AG04450 (cell line): ENCODE measurements around the gene NPHP4. TPM values are rescaled to one million over a fixed set of nuclear protein-coding genes. Genes with fewer than 3 reads are reported as not detected.

Source experiments
- CTCF ChIA-PET: fragments of 300-600, 350-600 bp; formaldehyde crosslinking; extraction: SDS; loops from one replicate; lab custom pipeline; 2022; ENCODE audit warnings: antibody characterized with exemption, inconsistent platforms; lab: Charles Lee
- POLR2A ChIA-PET: fragments of 350-600 bp; formaldehyde crosslinking; extraction: SDS; loops from one replicate; lab custom pipeline; 2021; ENCODE audit warnings: antibody characterized with exemption, inconsistent platforms; lab: Yijun Ruan, JAX
- DNase-seq: peaks from one replicate; pipeline ENCODE4 v3.0.0-alpha.2; 2011; ENCODE audit warnings: low read depth, low spot score
- H3K27ac ChIP-seq: one replicate; pipeline ENCODE4 v1.5.1; 2012; ENCODE audit warnings: low read depth, low read length, control low read depth
- H3K27me3 ChIP-seq: one replicate; pipeline ENCODE4 v1.6.0; 2012; ENCODE audit warnings: low read length; ENCODE audit not compliant: control insufficient read depth, insufficient read depth
- H3K4me3 ChIP-seq: 2 replicates; pipeline ENCODE4 v1.5.1; 2011; ENCODE audit warnings: mild to moderate bottlenecking, low read depth, low read length, control low read depth
- H3K9me3 ChIP-seq: 2 replicates; pipeline ENCODE4 v1.5.1; 2012; ENCODE audit warnings: low read length; ENCODE audit not compliant: control insufficient read depth, insufficient read depth
- CTCF ChIP-seq: IDR thresholded peaks from 2 replicates; pipeline ENCODE4 v1.5.1; 2011; ENCODE audit warnings: low read depth, low read length, control low read depth, inconsistent platforms
- polyA plus RNA-seq: library from polyadenylated mRNA; depleted of rRNA; stranded (reverse); fragments of >200 nt; gene quantifications from 2 replicates; pipeline ENCODE4 v1.2.3, GENCODE V29; 2011

Gene NPHP4
- polyA plus RNA-seq, 1 experiment: 1.6 TPM

DNA sequence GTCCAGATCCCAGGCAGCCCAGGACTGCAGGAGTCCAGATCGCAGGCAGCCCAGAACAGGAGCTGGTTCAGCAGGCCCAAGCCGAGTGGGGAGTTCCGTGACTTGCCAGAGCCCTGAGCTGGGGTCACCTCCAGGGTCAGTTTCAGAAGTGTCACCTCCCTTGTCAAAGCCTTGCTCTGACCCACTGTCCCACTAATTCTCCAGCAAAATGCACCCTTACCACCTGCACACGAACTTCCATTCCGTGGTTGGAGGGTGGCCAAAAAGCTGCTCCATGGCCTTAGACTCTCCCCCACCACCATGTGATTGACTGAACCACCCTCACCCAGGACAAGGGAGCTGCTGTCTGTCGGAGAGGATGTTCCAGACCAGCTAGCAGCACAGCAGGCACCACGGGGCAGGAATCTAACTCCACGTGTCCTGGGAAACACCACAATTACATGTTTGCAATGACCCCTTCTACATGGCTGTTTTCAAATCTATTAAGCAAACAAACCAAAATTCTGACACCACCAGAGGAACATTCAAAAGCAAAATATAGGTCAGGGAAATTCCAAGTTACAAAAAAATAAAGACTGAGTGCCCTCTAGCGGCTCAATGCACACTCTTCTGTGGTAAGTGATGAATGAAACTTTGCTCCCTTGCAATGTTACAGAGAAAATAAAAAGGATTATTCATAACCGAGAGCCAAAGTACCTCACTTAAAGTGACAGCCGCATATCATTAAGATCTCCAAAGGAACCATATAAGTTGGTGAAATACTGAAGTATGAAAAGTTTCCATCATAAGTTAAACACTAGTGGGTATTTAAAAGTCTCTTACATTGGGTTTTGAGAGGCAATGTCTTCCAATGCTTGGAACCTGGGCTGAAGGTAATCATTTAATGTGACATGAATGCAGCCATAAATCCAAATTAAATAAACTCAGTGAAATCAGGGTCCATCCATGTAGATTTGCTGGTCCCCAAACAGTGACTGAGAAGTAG, 76.3 kb downstream of the NPHP4 start:
- POLR2A ChIA-PET: no interaction called here
- Histone ChIP-seq H3K9me3 (no peaks in the 10 kb centered on the region), H3K4me3 (no peak overlapping the region), H3K27ac (no peak overlapping the region), H3K27me3 (no peaks in the 10 kb centered on the region)
- DNase-seq: peak; percentile 37
- CTCF ChIA-PET: interaction anchor here (0.6 to 4.2 kb wide), 10 partner anchors 9 to 406 kb away, joined by 3 to 42 read pairs (median 4); no protein-coding TSS in a partner anchor
- peak; percentile 80 for TF ChIP-seq CTCF

DNA sequence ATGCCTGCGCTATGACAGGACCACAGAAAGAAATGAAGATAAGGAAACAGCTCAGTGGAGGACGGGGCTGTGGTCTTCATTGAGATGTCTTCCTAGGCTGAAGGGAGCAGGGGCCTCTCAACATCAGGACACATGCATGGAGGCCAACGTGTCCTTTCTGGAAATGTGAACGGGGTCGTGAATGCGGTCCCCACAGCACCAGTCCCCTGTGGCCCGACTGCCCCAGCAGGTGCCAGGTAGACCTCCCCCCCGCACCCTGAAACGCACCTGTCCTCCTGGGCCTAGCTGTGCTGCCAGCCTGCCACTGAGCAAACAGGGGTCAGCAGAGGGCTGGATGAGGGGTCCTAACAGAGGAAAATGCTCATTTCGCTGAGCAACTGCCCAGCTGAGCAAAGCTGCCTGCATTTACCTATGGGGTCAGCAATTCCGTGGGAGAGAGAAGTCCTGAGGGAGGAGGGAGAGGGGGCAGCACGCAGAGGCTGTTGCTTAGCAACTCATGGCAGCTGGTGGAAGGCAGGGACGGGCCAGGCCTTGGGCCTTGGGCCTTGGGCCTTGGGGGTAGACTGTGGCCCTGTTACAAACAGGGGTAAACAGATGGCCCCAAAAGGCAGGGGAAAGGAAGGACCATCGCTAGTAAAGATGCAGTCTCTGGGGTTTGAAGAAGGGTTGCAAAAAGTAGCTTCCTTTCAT, 77.4 kb downstream of the NPHP4 start:
- Histone ChIP-seq H3K9me3 (no peaks in the 10 kb centered on the region), H3K27me3 (no peaks in the 10 kb centered on the region), H3K27ac (no peak overlapping the region), H3K4me3 (no peak overlapping the region)
- DNase-seq: no peak
- ChIA-PET CTCF (interaction anchor here (0.6 to 4.2 kb wide), 8 partner anchors 8 to 405 kb away, joined by 3 to 42 read pairs (median 6); no protein-coding TSS in a partner anchor), POLR2A (no interaction called here)
- no peak for TF ChIP-seq CTCF

DNA sequence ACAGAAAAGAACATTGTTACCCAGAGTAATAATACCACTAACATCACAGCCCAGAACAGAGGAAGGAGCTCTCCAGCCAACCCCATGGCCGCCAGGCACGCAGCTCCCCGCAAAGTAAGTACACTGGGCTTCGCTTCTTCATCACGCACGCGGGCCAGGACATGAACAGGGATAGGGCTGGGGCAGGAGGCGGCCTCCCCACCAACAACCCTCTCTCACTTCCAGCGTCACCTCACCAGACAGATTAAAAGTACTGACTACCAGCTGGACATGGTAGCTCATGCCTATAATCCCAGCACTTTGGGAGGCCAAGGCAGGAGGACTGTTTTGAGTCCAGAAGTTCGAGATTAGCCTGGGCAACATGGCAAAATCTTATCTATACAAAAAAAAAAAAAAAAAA, 78.3 kb downstream of the NPHP4 start:
- DNase-seq: no peak
- POLR2A ChIA-PET: no interaction called here
- H3K4me3 ChIP-seq: no peak overlapping the region
- H3K9me3 ChIP-seq: no peaks in the 10 kb centered on the region
- H3K27ac ChIP-seq: no peak overlapping the region
- CTCF ChIA-PET: interaction anchor here (0.6 to 2.3 kb wide), 4 partner anchors 24 to 404 kb away, joined by 4 to 6 read pairs (median 5); no protein-coding TSS in a partner anchor
- no peak for TF ChIP-seq CTCF
- H3K27me3 ChIP-seq: no peaks in the 10 kb centered on the region

- Histone ChIP-seq H3K27ac (no peak overlapping the region), H3K27me3 (no peaks in the 10 kb centered on the region), H3K9me3 (no peaks in the 10 kb centered on the region), H3K4me3 (no peak overlapping the region)
- no peak for DNase-seq
- CTCF ChIA-PET: interaction anchor here (1.2 to 1.7 kb wide), 2 partner anchors 60 to 403 kb away, joined by 4 to 6 read pairs; no protein-coding TSS in a partner anchor
- POLR2A ChIA-PET: no interaction called here
- TF ChIP-seq CTCF: no peak
Measured at GRCh38 chr1:5913078-5913845, 79.0 kb downstream of the NPHP4 start.
